SK-N-SH (cell line): ENCODE measurements around the gene PCBD2. TPM values are rescaled to one million over a fixed set of nuclear protein-coding genes. Genes with fewer than 3 reads are reported as not detected.

Source experiments
- CTCF ChIA-PET: fragments of 300-600, 350-600 bp; formaldehyde crosslinking; extraction: SDS; loops from one replicate; lab custom pipeline; 2021; lab: Yijun Ruan, JAX
- POLR2A ChIA-PET: fragments of 350-600 bp; sonication (Branson Sonifier 250); formaldehyde crosslinking; extraction: SDS; loops from one replicate; lab custom pipeline; 2020; ENCODE audit warnings: antibody characterized with exemption, inconsistent platforms; lab: Yijun Ruan, JAX
- DNase-seq: peaks from one replicate; pipeline ENCODE4 v3.0.0; 2012
- H2AFZ ChIP-seq: fragments of 200-600 bp; sonication (generic); 2 replicates; pipeline ENCODE4 v1.8.1; 2016; ENCODE audit warnings: antibody characterized with exemption, mild to moderate bottlenecking, low read depth
- H3F3A ChIP-seq: fragments of 200-600 bp; sonication (generic); replicated peaks from 2 replicates; pipeline ENCODE3; 2016; ENCODE audit warnings: antibody characterized with exemption, mild to moderate bottlenecking; ENCODE audit not compliant: insufficient read depth
- H3K27ac ChIP-seq, 2 experiments: fragments of 200-500 bp in 1 of 2; fragments of 200-600 bp in 1 of 2; sonication (Bioruptor generic) in 1 of 2; sonication (generic), shearing (Covaris generic) in 1 of 2; 2 replicates each; pipeline versions ENCODE4 v1.5.1 to v1.6.1; 2014 to 2016; ENCODE audit warnings: low read depth in 2 of 2, inconsistent platforms in 1 of 2, low read length in 1 of 2, mild to moderate bottlenecking in 1 of 2, mixed read lengths in 1 of 2
- H3K27me3 ChIP-seq: fragments of 200-600 bp; sonication (generic), shearing (Covaris generic); 2 replicates; pipeline ENCODE4 v1.6.1; 2016; ENCODE audit warnings: mixed run types; ENCODE audit not compliant: insufficient read depth
- H3K36me3 ChIP-seq, 2 experiments: fragments of 200-500 bp in 1 of 2; fragments of 200-600 bp in 1 of 2; sonication (Bioruptor generic) in 1 of 2; sonication (generic) in 1 of 2; replicated peaks in 1 of 2; 2 replicates each; pipeline versions ENCODE3 to v1.5.1; 2014 to 2016; ENCODE audit warnings: low read length in 1 of 2, mild to moderate bottlenecking in 1 of 2; ENCODE audit not compliant: insufficient read depth in 2 of 2, control insufficient read depth in 1 of 2
- H3K4me1 ChIP-seq, 2 experiments: fragments of 200-500 bp in 1 of 2; fragments of 200-600 bp in 1 of 2; sonication (Bioruptor generic) in 1 of 2; sonication (generic), shearing (Covaris generic) in 1 of 2; 2 replicates each; pipeline versions ENCODE4 v1.5.1 to v1.6.1; 2014 to 2016; ENCODE audit warnings: low read depth in 1 of 2, low read length in 1 of 2, mixed run types in 1 of 2; ENCODE audit not compliant: insufficient read depth in 2 of 2, control insufficient read depth in 1 of 2
- H3K4me2 ChIP-seq: fragments of 200-600 bp; sonication (generic), shearing (Covaris generic); 2 replicates; pipeline ENCODE4 v1.6.1; 2017; ENCODE audit warnings: mixed run types
- H3K4me3 ChIP-seq, 2 experiments: fragments of 200-500 bp in 1 of 2; fragments of 200-600 bp in 1 of 2; sonication (Bioruptor generic) in 1 of 2; sonication (generic), shearing (Covaris generic) in 1 of 2; 2 replicates each; pipeline versions ENCODE4 v1.5.1 to v1.8.1; 2014 to 2016; ENCODE audit warnings: low read depth in 2 of 2, inconsistent platforms in 1 of 2, low read length in 1 of 2, mild to moderate bottlenecking in 1 of 2, mixed read lengths in 1 of 2, moderate library complexity in 1 of 2
- H3K79me2 ChIP-seq: fragments of 200-600 bp; sonication (generic); 2 replicates; pipeline ENCODE4 v1.8.1; 2017; ENCODE audit warnings: mild to moderate bottlenecking; ENCODE audit not compliant: insufficient read depth
- H3K9ac ChIP-seq: fragments of 200-600 bp; sonication (generic); 2 replicates; pipeline ENCODE4 v1.6.1; 2017; ENCODE audit warnings: mixed run types
- H3K9me2 ChIP-seq: fragments of 200-600 bp; sonication (generic); 2 replicates; pipeline ENCODE4 v1.6.1; 2017; ENCODE audit warnings: mixed run types
- H3K9me3 ChIP-seq: fragments of 200-600 bp; sonication (generic); 2 replicates; pipeline ENCODE4 v1.6.1; 2017; ENCODE audit warnings: mixed run types, mild to moderate bottlenecking, moderate library complexity
- H4K20me1 ChIP-seq: fragments of 200-600 bp; sonication (generic); 2 replicates; pipeline ENCODE4 v1.6.1; 2017; ENCODE audit warnings: mild to moderate bottlenecking, mixed run types; ENCODE audit not compliant: insufficient read depth
- ELF1 ChIP-seq: IDR thresholded peaks from 2 replicates; pipeline ENCODE4 v1.4.0; 2012
- EP300 ChIP-seq, 2 experiments: IDR thresholded peaks; 2 replicates each; pipeline versions ENCODE4 v1.4.0 to v1.6.1; 2012; ENCODE audit warnings: borderline replicate concordance in 1 of 2, low read depth in 1 of 2, low read length in 1 of 2
- FOXM1 ChIP-seq: IDR thresholded peaks from 2 replicates; pipeline ENCODE4 v1.4.0; 2012; ENCODE audit warnings: low read depth, mild to moderate bottlenecking
- GABPA ChIP-seq: IDR thresholded peaks from 2 replicates; pipeline ENCODE4 v1.4.0; 2012; ENCODE audit warnings: low read depth, mild to moderate bottlenecking
- GATA2 ChIP-seq: sonication (generic); formaldehyde crosslinking; IDR thresholded peaks from 2 replicates; pipeline ENCODE4 v1.5.0; 2020; ENCODE audit warnings: mild to moderate bottlenecking, missing genetic modification reagents
- IRF3 ChIP-seq: fragments of 150-350 bp; IDR thresholded peaks from 2 replicates; pipeline ENCODE4 v1.6.1; 2016; ENCODE audit warnings: mild to moderate bottlenecking, low read depth, low read length
- JUND ChIP-seq: IDR thresholded peaks from 2 replicates; pipeline ENCODE4 v1.4.0; 2012
- MEF2A ChIP-seq: IDR thresholded peaks from 2 replicates; pipeline ENCODE4 v1.4.0; 2012; ENCODE audit warnings: low read depth, borderline replicate concordance
- NFIC ChIP-seq: IDR thresholded peaks from 2 replicates; pipeline ENCODE4 v1.4.0; 2012; ENCODE audit warnings: borderline replicate concordance
- POLR2AphosphoS5 ChIP-seq: IDR thresholded peaks from 2 replicates; pipeline ENCODE4 v1.6.1; 2012; ENCODE audit warnings: low read depth, low read length
- RAD21 ChIP-seq: IDR thresholded peaks from 2 replicates; pipeline ENCODE4 v1.6.1; 2012; ENCODE audit warnings: mild to moderate bottlenecking, low read length
- RCOR1 ChIP-seq: fragments of 150-350 bp; IDR thresholded peaks from 2 replicates; pipeline ENCODE4 v1.6.1; 2017; ENCODE audit warnings: antibody characterized with exemption, low read length
- REST ChIP-seq: IDR thresholded peaks from 2 replicates; pipeline ENCODE4 v1.6.1; 2012; ENCODE audit warnings: mild to moderate bottlenecking, low read depth, low read length, moderate library complexity
- RXRA ChIP-seq: IDR thresholded peaks from 2 replicates; pipeline ENCODE4 v1.4.0; 2012; ENCODE audit warnings: low read depth, mild to moderate bottlenecking, borderline replicate concordance
- SMC3 ChIP-seq: IDR thresholded peaks from 2 replicates; pipeline ENCODE4 v1.6.1; 2012; ENCODE audit warnings: low read depth, low read length, improper control_type of control experiment
- TEAD4 ChIP-seq: IDR thresholded peaks from 2 replicates; pipeline ENCODE4 v1.4.0; 2012; ENCODE audit warnings: mild to moderate bottlenecking, borderline replicate concordance; ENCODE audit not compliant: insufficient read depth
- WGBS: methylation state at CpG from one replicate; pipeline ENCODE4 v1.1.6; 2017; ENCODE audit warnings: low lambda C conversion rate; 5-methylcytosine and 5-hydroxymethylcytosine counted together
- polyA plus RNA-seq, 3 experiments: library from polyadenylated mRNA; depleted of rRNA; stranded (reverse); fragments of >200 nt; gene quantifications; 2 replicates each; pipeline ENCODE4 v1.2.3, GENCODE V29; 2012
- TF ChIP-seq, protein P1 (sequence below): IDR thresholded peaks from 2 replicates; pipeline ENCODE4 v1.4.0; 2012; ENCODE audit warnings: low read depth, borderline replicate concordance

Gene PCBD2
- polyA plus RNA-seq, 1 of the 3 experiments (the other 2 are of a cell fraction) = 5.1 TPM

- TF ChIP-seq POLR2AphosphoS5 (no peak), TEAD4 (no peak), NFIC (no peak), REST (no peak)
- no peaks in the 10 kb centered on the region for H3F3A ChIP-seq
- H3K9me2 ChIP-seq = no peaks in the 10 kb centered on the region
- H2AFZ ChIP-seq = no peak overlapping the region
- no peaks in the 10 kb centered on the region for H3K9me3 ChIP-seq
- H3K27ac ChIP-seq = no peak overlapping the region
- no peak overlapping the region for H3K4me2 ChIP-seq
- peaks cover 0 to 21% of the 10 kb centered on the region in 2 experiments for H3K36me3 ChIP-seq
- no peaks in the 10 kb centered on the region for H4K20me1 ChIP-seq
- H3K9ac ChIP-seq = no peak overlapping the region
- no peak for DNase-seq
- no peak overlapping the region for H3K4me3 ChIP-seq
- H3K27me3 ChIP-seq = no peaks in the 10 kb centered on the region
- ChIA-PET CTCF (interaction anchor here (0.9 to 1.8 kb wide), 5 partner anchors 9 to 17 kb away, joined by 3 to 4 read pairs (median 4); partner anchors contain the start of gene PCBD2), POLR2A (no interaction called here)
- peaks cover 0 to 3% of the 10 kb centered on the region in 2 experiments; a peak in 1 of 4 replicates for H3K4me1 ChIP-seq
- no peaks in the 10 kb centered on the region for H3K79me2 ChIP-seq
- WGBS = 97% methylated on average over 9 of the region's 9 CpGs
Observed at GRCh38 chr5:134920848-134921575, 16.1 kb downstream of the PCBD2 start.

GRCh38 chr5:134932508-134932907, 27.6 kb downstream of the PCBD2 start:
- Histone ChIP-seq H3K9me2 (no peaks in the 10 kb centered on the region), H3K4me1 (peaks cover 0 to 10% of the 10 kb centered on the region in 2 experiments; a peak in 2 of 4 replicates), H3K27ac (no peak overlapping the region), H3K79me2 (no peaks in the 10 kb centered on the region), H3K9me3 (no peaks in the 10 kb centered on the region), H3K27me3 (no peaks in the 10 kb centered on the region), H3K4me2 (no peak overlapping the region), H3K9ac (no peak overlapping the region), H2AFZ (no peak overlapping the region), H3F3A (no peaks in the 10 kb centered on the region), H3K36me3 (peaks cover 9 to 17% of the 10 kb centered on the region in 2 experiments), H4K20me1 (no peaks in the 10 kb centered on the region), H3K4me3 (no peak overlapping the region)
- no peak for DNase-seq
- 92% methylated on average over 3 of the region's 3 CpGs for WGBS
- POLR2A ChIA-PET = interaction anchor here (0.6 kb wide), 1 partner anchor 10 kb away, joined by 3 read pairs; no protein-coding TSS in a partner anchor
- CTCF ChIA-PET = interaction anchor here (1.6 to 2.0 kb wide), 2 partner anchors 14 to 28 kb away, joined by 4 to 11 read pairs; partner anchors contain the start of gene PCBD2
- TF ChIP-seq TEAD4 = no peak
- no peak for TF ChIP-seq SMC3
- no peak for TF ChIP-seq RXRA
- no peak for TF ChIP-seq MEF2A
- TF ChIP-seq FOXM1 = no peak
- TF ChIP-seq, protein P1, sequence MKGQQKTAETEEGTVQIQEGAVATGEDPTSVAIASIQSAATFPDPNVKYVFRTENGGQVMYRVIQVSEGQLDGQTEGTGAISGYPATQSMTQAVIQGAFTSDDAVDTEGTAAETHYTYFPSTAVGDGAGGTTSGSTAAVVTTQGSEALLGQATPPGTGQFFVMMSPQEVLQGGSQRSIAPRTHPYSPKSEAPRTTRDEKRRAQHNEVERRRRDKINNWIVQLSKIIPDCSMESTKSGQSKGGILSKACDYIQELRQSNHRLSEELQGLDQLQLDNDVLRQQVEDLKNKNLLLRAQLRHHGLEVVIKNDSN = no peak
- TF ChIP-seq GATA2 (CRISPR knock-in tag) = no peak
- TF ChIP-seq RAD21 = no peak
- no peak for TF ChIP-seq ELF1
- TF ChIP-seq NFIC = no peak
- TF ChIP-seq REST = no peak
- TF ChIP-seq JUND = no peak
- TF ChIP-seq GABPA = no peak
- no peak for TF ChIP-seq RCOR1
- no peak for TF ChIP-seq EP300 (IDR thresholded peaks at IDR 0.05; ENCODE audit: borderline replicate concordance in 1 of 2, low read depth in 1 of 2, low read length in 1 of 2)
- TF ChIP-seq IRF3 = no peak
